GM08714 (cell line): ENCODE measurements around the gene METAP1D.
"Not testable (repeated sequence)": the region's sequence is repeated elsewhere in the genome, so short reads cannot be mapped to it uniquely, and the experiment has no call there.

Source experiments
- H3K4me3 ChIP-seq: fragments of 200-500 bp; sonication (Bioruptor generic); 2 replicates; pipeline ENCODE4 v1.5.1; 2014; ENCODE audit warnings: mild to moderate bottlenecking, low read length, inconsistent platforms
- ZNF274 ChIP-seq: IDR thresholded peaks from 2 replicates; pipeline ENCODE4 v1.6.1; 2012; ENCODE audit warnings: mild to moderate bottlenecking, low read depth, low read length

The METAP1D gene

DNA sequence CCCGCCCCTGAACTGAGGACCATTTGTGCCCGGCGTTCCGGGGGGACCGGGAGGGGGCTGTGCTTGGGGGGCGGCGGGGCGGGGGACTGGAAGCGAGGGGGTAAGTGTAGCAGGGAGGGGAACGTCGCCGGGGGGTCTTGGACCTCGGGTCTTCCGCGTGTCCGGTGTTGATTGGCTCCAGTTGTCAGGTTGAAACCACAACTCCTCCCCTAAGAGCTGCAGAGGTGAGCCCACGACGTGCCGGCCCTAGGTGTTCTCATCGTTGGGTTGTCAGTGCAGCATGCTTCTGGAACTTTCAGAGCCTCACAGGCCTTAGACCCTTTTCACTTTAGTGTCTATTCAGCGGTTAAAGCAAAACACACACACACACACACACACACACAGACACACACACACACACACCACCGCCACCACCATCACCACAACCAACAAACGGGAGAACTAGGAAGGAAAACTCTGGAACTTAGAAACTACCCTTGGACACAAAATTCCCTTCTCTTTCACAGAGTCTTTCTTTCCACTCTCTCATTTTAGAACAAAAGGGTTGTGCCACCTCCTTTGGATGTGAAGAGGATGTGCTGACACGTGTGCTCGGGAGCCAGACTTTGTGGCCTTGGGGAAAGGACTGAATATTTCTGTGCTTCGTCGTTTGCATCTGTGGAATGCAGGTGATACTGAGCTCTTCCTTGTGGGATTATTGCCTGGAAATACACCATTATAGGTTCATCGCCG lies 109.7 kb downstream of the METAP1D start:
- H3K4me3 ChIP-seq, result no peak overlapping the region
- no peak for TF ChIP-seq ZNF274

DNA sequence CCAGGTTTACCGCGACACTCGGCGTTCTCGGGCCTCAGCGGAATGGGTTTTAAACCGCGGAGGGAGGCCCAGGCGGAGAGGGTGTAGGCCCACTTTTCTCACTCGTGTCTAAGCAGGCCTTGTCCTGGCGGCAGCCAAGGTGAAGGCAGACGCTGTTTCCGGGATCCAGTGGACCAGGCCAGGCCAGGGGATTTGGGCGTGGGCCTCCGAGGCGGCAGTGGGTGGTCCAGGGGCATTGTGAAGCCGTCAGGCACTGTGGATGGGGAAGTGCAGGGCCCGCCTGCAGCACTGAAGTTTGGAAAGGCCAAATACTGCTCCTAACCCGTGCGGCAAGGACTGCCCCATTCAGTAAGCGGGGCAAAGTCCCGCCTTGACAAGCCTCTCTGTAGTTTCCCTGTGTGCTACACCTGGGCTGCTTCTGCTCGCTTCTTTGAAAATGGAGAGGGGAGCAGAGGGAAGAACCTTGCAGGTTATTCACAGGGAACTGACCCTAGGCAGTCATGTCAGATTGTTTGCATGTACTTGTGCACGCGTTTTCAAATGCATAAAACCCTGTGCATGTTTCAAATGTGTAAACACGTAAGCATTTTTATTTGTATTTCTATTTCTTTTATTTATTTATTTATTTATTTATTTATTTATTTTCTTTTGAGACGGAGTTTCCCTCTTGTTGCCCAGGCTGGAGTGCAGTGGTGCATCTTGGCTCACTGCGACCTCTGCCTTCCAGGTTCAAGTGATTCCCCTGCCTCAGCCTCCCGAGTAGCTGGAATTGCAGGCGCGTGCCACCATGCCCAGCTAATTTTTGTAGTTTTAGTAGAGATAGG lies 110.4 kb downstream of the METAP1D start:
- H3K4me3 ChIP-seq, result no peak overlapping the region
- TF ChIP-seq ZNF274, result no peak

DNA sequence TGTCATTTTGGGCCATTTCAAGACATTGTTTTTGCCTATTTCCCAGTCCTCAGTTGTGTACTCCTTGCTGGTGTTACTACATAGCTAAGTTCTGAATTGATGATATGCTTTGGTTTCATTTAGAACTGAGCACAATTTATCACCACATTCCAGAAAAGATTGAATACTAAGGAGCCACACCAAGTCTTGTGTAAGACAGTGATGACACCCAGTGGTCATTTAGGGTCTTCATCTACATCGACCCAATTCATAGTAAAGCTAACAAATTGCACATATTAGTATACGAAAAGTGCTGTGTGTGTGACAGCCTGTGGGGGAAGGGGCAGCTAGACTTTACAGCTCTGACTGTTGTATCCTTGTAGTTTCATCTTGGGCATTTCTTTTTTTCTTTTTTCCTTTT lies 113.9 kb downstream of the METAP1D start:
- TF ChIP-seq ZNF274, result no peak

DNA sequence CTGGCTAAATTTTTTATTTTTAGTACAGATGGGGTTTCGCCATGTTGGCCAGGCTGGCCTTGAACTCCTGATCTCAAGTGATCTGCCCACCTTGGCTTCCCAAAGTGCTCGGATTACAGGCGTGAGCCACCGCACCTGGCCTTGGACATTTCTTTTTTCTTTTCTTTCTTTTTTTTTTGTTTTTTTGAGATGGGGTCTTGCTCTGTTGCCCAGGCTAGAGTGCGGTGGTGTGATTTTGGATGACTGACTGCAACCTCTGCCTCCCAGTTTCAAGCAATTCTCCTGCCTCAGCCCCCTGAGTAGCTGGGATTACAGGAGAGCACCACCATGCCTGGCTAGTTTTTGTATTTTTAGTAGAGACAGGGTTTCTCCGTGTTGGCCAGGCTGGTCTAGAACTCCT lies 114.4 kb downstream of the METAP1D start:
- H3K4me3 ChIP-seq, result not testable (repeated sequence)

More for the DNA sequence above, 113.9 kb downstream of the METAP1D start:
- no peak overlapping the region for H3K4me3 ChIP-seq

DNA sequence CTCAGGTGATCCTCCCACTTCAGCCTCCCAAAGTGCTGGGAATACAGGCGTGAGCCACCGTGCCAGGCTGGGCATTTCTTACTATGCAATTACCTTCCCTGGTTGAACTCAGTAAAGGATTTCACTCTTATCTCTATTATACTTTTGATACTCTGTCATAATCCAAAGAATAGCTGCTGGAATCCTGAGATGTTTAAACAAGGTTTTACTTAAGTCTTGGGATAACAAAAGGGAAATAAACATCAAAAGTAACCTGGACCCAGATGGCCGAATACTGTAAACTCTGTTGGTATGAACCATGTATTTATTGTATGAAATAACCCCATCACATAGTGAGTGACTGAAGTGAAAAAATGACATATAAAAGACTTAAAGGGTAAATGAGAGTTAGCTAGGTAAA lies 114.8 kb downstream of the METAP1D start:
- no peak for TF ChIP-seq ZNF274
- no peak overlapping the region for H3K4me3 ChIP-seq

DNA sequence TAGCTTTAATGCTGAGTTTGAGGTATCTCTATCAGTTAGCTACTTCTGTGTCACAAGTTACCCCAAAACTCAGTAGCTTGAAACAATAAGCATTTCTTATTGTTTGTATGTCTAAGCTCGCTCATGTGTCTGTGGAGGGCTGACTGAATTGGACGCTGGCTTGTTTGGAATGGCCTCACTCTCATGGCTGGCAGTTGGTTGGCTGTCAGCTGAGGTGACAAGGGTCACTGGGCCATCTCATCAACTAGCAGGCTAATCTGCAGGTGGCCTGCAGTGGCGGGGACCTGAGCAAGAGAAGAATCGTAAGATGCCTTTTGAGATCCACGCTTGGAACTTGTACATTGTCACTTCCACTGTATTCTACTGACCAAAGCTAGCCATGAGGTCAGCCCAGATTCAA lies 116.4 kb downstream of the METAP1D start:
- no peak overlapping the region for H3K4me3 ChIP-seq
- TF ChIP-seq ZNF274, result no peak

DNA sequence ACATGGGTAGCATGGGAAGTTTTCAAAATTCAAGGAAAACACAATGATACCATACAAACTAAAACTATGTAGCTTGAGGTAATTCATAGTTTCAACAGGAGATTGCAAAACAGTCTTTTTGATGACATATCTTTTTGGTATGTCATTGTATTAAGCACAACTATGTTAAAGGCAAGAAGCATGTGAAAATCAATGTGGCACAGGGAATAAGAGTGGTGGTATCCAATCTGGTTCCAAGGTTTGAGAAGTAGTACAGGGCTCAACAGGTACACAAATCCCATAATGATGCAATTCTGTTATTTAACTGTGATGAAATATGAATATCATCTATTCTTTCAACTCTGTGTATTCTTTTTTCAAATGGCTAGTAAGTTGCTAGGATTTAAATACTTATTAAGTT lies 119.3 kb downstream of the METAP1D start:
- H3K4me3 ChIP-seq, result no peak overlapping the region
- no peak for TF ChIP-seq ZNF274

DNA sequence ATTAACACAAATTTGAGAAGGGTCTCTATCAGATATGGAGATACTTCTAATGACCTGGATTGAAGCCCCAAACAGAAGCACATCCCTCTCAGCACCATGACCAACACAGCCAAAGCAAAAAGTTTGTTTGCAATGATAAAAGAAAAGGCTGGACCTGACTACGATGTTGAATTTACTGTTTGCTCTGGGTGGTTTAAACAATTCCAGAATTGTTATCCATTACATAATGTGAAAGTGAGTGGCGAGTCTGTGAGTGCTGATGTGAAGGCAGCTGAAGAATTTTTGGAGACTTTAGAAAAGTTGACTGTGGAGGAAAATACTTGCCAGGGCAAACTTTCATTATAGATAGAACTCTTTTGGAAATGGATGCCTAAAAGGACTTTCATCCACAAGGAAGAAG lies 120.4 kb downstream of the METAP1D start:
- H3K4me3 ChIP-seq, result no peak overlapping the region
- no peak for TF ChIP-seq ZNF274

DNA sequence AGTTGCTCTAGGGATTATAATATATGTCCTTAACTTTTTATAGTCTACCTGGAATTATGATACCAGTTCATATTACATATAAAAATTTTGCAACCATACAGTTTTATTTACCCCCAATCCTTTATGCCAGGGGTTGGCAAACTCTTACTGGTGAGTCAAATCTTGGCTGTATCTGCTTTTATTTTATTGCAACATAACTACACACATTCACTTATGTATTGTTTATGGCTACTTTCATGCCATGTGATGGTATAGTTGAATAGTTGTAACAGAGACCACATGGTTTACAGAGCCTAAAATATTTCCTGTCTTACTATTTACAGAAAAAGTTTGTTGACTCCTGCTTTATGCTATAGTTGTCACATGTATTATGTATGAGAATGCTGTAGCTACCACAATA lies 128.7 kb downstream of the METAP1D start:
- H3K4me3 ChIP-seq, result no peak overlapping the region
- TF ChIP-seq ZNF274, result no peak

DNA sequence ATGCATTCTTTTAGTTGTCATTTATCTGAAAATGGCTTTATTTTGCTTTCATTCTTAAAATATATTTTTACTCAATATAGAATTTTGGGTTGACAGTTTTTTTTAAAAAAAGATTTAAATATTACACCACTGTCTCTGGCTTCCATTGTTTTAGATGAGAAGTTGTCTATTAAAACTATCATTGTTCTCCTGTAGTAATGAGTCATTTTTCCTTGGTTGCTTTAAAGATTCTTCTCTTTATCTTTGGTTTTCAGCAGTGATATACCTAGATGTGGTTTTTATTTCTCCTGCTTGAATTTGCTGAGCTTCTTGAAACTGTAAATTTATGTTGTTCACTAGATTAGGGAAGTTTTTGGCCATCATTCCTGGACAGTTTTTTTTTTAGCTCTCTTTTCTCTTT lies 129.7 kb downstream of the METAP1D start:
- TF ChIP-seq ZNF274, result no peak
- H3K4me3 ChIP-seq, result no peak overlapping the region
